Uterus (tissue), 2 donors: ENCODE results near the gene ADGRG4.

Experiments
- POLR2A ChIP-seq, 2 donors: fragments of 450-650 bp; IDR thresholded peaks; one replicate each; pipeline ENCODE4 v1.6.1; 2016; ENCODE audit warnings: antibody characterized with exemption in 2 of 2, mild to moderate bottlenecking in 1 of 2, moderate library complexity in 1 of 2
- TF ChIP-seq, protein P1 (sequence below), 4 experiments: fragments of 200-600 bp in 2 of 4; fragments of 450-650 bp in 2 of 4; sonication (generic) in 2 of 4; IDR thresholded peaks; one replicate each; pipeline ENCODE4 v1.5.1; 2016 to 2019; ENCODE audit warnings: antibody characterized with exemption in 4 of 4, mild to moderate bottlenecking in 2 of 4, moderate library complexity in 1 of 4

- TF ChIP-seq, protein P1, sequence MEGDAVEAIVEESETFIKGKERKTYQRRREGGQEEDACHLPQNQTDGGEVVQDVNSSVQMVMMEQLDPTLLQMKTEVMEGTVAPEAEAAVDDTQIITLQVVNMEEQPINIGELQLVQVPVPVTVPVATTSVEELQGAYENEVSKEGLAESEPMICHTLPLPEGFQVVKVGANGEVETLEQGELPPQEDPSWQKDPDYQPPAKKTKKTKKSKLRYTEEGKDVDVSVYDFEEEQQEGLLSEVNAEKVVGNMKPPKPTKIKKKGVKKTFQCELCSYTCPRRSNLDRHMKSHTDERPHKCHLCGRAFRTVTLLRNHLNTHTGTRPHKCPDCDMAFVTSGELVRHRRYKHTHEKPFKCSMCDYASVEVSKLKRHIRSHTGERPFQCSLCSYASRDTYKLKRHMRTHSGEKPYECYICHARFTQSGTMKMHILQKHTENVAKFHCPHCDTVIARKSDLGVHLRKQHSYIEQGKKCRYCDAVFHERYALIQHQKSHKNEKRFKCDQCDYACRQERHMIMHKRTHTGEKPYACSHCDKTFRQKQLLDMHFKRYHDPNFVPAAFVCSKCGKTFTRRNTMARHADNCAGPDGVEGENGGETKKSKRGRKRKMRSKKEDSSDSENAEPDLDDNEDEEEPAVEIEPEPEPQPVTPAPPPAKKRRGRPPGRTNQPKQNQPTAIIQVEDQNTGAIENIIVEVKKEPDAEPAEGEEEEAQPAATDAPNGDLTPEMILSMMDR (IDR thresholded peaks at IDR 0.05), result no peak
- TF ChIP-seq POLR2A (IDR thresholded peaks at IDR 0.05), result no peak
Measured at GRCh38 chrX:136453771-136454170, 153.0 kb downstream of the ADGRG4 start.
